ENCODE results near the gene ZFYVE27.

Gene ZFYVE27

DNA sequence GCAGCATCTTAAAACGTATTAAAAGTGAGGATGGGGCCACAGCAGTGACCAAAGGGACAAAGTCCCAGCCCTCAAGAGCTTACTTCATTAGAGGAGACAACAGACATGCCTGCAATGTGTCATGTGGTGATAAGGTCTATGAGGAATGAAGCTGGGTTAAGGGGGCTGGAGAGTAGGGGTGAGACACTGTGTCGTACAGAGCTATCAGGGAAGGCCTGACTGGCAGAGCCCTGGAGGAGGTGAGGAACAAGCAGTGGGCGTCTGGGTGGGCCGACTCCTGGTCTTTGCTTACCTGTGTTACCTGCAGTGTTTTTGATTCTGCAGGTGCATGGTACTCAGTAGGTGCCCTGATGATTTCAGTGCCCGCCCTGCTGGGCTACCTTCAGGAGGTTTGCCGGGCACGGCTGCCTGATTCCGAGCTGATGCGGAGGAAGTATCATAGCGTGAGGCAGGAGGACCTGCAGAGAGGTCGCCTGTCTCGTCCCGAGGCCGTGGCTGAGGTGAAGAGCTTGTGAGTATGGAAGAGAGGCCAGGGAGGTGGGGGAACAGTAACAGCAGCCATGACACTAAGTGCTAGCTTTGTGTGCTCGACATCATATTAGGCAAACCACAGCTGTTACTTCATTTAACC is 7.6 kb downstream of the ZFYVE27 start:
- DNase-seq (ENCODE audit: low spot score) (no peak), FAIRE-seq (no peak)

- no peak for FAIRE-seq
- DNase-seq (ENCODE audit: low spot score): no peak
These were observed 10.6 kb downstream of the ZFYVE27 start for GRCh38 chr10:97747573-97747972.

DNA sequence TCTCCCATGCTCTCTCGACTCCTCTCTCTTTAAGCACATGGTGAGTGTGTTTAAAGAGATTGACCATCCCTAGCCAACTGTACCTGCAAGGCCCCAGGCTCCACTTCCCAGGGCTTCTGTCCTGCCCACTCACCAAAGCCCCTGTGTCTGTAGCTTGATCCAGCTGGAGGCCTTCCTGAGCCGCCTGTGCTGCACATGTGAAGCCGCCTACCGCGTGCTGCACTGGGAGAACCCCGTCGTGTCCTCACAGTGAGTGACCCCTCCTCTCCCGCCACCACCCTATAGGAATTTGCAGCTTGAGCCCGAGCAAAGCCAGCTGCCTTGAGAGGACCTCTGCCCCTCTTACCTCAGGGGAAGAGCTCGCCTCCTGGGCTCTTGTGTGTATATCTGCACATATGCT is 11.2 kb downstream of the ZFYVE27 start:
- DNase-seq (ENCODE audit: low spot score) (no peak), FAIRE-seq (no peak)

DNA sequence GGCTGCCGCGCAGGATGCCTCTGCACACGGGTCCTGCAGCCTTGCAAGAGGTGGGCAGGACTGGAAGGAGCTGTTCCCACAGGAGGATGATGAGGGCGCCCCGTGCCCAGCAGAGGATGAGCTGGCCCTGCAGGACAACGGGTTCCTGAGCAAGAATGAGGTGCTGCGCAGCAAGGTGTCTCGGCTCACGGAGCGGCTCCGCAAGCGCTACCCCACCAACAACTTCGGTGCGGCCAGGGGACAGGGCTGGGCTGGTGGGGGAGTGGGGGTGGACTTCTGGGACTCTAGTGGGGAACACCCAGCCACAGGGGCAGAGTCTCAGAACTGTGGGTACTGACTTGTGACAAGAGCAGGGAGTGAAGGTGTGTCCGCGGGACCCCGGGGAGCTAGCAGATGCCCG is 16.0 kb downstream of the ZFYVE27 start:
- FAIRE-seq (no peak), DNase-seq (ENCODE audit: low spot score) (no peak)

- FAIRE-seq (no peak), DNase-seq (ENCODE audit: low spot score) (no peak)
These were observed 17.8 kb downstream of the ZFYVE27 start for GRCh38 chr10:97754726-97755125.

GRCh38 chr10:97755718-97756117 is 18.8 kb downstream of the ZFYVE27 start:
- FAIRE-seq (no peak), DNase-seq (ENCODE audit: low spot score) (no peak)

DNA sequence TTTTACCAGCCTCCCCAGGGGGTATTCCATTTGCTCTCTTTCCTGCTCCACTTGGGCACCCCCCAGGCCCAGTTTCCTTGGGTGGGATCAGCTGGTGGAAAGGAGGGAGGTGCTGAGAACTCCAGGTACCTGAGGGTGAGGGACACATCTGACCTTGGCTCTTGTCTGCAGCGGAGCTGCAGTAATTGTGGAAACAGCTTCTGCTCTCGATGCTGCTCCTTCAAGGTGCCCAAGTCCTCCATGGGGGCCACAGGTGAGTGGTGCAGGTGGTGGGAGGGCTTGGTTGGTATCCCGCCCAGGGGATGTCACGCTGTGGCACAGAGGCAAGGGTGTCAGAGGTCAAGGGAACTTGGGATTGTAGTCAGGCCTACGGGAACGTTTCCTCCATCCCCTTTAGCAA is 20.5 kb downstream of the ZFYVE27 start:
- DNase-seq (ENCODE audit: low spot score) (no peak), FAIRE-seq (no peak)

DNA sequence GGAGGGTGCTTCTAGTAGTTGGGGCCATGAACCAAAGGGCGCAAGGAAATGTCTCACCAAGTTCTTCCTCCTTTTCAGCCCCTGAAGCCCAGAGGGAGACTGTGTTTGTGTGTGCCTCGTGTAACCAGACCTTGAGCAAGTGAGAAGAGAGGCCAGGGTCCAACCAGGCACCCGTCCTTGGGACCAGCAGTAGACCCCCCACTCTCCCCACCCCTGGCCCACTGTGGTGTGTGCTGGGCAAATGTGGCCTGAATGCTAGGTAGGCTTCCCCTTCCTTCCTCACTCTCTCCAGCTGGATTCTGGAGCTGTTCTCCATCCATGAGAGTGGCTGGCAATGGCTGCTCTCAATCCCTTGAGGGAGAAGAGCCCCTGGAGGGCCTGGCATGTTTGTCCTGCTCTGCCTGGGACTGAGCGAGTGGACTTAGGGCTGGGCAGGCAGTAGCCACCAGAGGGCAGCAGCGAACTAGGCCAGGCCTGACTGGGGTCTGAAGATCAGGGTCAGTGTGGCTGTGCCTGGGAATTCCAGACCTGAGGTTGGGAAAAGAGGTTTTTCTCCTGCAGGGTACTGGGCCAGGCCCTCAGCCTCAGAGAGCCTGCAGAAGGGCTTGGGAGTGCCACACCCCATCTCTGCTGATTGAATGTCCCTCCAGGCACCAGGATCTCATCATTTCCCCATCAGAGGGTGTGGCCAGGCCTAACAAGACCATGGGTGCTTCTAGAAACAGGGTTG is 22.4 kb downstream of the ZFYVE27 start:
- FAIRE-seq: peak; percentile 55
- DNase-seq (ENCODE audit: low spot score): peak; percentile 76

- FAIRE-seq (no peak), DNase-seq (ENCODE audit: low spot score) (no peak)
These were observed 23.0 kb downstream of the ZFYVE27 start for GRCh38 chr10:97759946-97760345.

GRCh38 chr10:97760461-97761257 is 23.7 kb downstream of the ZFYVE27 start:
- no peak for DNase-seq (ENCODE audit: low spot score)
- FAIRE-seq: no peak

DNA sequence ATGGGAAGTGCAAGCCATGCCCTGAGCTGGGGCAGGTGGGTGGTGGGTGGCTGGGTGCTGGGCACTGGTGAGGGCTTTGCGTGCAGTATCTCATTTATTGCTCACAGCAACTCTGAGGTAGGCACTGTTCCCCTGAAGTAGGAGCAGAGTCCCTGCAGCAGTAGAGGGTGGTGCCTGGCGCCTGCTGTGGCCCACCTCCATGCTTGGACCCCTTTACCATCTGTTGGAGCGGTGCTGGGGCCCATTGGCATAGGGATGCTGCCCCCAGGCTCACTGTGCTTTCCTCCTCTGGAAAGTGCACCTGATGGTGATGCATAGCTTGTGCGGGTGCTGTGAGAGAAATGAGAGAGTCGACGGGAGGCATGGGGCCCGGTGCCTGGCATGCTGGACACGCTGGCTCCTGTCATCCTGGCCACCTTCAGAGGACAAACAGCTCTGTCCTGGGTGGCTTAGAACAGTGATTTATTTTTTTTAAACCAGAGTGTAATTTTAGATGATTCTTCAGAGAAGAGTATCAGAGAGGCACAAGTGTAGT is 24.5 kb downstream of the ZFYVE27 start:
- FAIRE-seq (no peak), DNase-seq (ENCODE audit: low spot score) (no peak)

- no peak for FAIRE-seq
- no peak for DNase-seq (ENCODE audit: low spot score)
These were observed 25.1 kb downstream of the ZFYVE27 start for GRCh38 chr10:97762056-97762455.

GRCh38 chr10:97762816-97763215 is 25.9 kb downstream of the ZFYVE27 start:
- DNase-seq (ENCODE audit: low spot score) (no peak), FAIRE-seq (no peak)

- FAIRE-seq: no peak
- no peak for DNase-seq (ENCODE audit: low spot score)
These were observed 26.5 kb downstream of the ZFYVE27 start for GRCh38 chr10:97763411-97763810.

- FAIRE-seq (no peak), DNase-seq (ENCODE audit: low spot score) (no peak)
These were observed 27.0 kb downstream of the ZFYVE27 start for GRCh38 chr10:97763947-97764346.

GRCh38 chr10:97764519-97764931 is 27.6 kb downstream of the ZFYVE27 start:
- FAIRE-seq (no peak), DNase-seq (ENCODE audit: low spot score) (peak; percentile 26)

DNA sequence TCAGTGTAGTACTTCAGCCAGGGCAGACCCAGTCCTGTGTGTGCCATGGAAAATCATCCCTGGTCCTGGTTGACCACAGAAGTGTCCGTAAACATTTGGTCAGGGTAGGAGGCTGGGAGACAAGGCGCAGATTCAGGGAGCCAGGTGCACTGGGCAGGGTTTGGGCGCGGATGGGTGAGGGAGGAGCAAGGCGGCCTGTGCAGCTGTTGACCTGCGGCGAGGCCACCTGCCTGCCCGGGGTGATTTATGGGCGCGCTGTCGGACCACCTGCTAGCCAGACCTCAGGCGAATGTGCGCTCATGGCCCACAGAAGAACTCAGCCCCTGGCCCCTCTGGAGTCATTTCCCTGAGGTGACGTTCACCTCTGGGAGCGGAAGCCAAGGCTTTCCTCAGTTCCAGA is 28.3 kb downstream of the ZFYVE27 start:
- no peak for DNase-seq (ENCODE audit: low spot score)
- no peak for FAIRE-seq

DNA sequence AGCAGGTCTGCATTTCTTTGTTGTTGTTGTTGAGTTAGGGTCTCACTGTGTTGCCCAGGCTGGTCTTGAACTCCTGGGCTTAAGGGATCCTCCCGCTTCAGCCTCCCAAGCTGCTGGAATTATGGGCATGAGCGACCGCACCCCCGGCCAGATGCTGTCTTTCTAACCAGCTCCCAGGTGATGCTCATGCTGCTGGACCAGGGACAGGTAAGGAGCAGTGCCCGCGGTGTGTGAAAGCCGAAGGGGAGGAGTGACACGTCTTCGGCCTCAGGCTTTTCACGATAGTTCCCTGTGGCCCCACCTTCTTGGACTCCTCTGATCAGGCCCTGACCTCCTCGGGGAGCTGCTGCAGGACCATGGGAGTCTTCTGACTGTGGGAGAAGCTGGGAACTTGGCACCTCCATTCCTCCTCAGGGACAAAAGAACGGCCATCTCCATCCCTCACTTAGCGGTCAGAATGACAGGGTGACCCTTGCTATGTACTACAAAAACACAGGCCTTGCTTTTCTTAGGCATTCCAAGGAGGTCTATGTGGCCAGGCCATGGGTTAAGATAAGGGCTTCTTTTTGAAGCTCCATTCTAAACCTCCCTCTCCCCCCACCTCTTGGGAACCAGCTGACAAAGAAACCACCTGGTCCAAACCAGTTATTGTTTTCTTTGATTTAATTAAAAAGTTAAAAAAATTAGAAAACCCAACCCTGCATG is 29.3 kb downstream of the ZFYVE27 start:
- no peak for DNase-seq (ENCODE audit: low spot score)

DNA sequence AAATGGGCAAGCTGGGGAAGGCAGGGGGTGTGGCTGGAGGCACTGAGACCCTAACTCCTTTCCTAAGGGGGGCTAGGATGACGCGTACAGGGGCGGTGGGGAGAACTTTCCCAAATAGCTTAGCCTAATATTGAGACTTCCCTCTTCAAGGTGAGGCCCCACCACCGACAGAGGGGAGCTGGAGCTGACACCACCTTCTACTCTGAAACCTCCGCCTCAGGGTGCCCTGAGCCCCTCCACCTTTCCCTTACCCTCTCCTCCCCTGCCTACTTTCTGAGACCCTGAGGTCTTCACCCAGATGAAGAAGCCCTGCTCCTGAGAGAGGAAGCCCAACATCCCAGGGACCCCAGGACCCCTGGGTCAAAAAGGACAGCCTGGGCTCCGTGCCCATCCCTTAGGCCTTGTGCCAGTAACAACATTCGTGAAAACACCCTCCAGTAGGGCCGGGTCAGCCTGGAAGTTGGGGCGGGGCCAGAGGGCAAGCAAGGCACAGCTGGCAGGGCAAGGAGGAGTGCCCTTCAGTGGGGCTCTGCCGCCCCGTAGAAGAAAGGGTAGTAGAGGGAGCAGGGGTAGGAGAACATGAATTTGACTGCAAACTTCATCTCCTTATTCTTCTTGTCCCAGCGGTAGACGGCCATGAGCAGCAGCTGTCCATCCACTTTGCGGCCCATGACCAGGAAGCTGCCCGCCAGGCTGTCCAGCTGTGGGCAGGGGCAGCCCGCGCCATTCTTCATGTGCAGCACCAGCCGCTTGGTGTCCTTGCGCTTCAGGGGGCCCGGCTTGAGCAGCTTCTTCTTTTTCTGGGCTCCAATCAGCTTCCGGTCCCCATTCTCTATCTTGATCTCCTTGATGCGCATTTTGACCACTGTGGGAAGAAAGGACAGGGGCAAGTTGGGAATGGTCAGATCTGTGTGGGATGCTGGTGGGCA is 30.3 kb downstream of the ZFYVE27 start:
- no peak for FAIRE-seq

More for the DNA sequence above, 29.3 kb downstream of the ZFYVE27 start:
- no peak for FAIRE-seq

More for the DNA sequence above, 30.3 kb downstream of the ZFYVE27 start:
- no peak for DNase-seq (ENCODE audit: low spot score)
